Renal pelvis (tissue), 4 donors: ENCODE results near the gene DHRS7B. TPM values are rescaled to one million over a fixed set of nuclear protein-coding genes. Genes with fewer than 3 reads are reported as not detected.
"Not testable (repeated sequence)": the region's sequence is repeated elsewhere in the genome, so short reads cannot be mapped to it uniquely, and the experiment has no call there.

ENCODE experiments used
- DNase-seq: peaks from one replicate; pipeline ENCODE4 v3.0.0-alpha.2; 2013
- polyA plus RNA-seq, 3 donors: library from polyadenylated mRNA; unstranded; fragments of 120-200 nt; gene quantifications; one replicate each; pipeline ENCODE4 v1.2.1, GENCODE V29; 2013; ENCODE audit not compliant: insufficient read length in 3 of 3

Gene DHRS7B
- polyA plus RNA-seq, 3 donors: 37.8 to 39.5 (median 38.7) TPM

DNA sequence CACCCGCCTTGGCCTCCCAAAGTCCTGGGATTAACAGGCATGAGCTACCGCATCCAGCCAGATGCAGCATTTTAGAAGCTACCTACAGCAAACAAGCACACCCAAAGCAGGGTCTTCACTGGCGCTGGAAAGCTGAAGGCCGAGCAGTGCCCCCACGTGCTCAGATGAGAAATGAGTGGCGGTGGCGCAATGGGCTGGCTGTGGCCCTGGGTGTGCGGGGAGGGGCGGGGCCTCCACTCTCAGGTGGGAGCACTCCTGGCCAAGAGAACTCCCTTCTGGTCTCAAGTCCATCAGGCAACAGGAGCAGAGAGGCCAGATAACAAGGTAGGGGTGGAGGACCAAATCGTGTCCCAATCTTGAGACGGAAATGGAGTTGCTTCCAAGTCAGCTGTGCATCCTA is 75.1 kb downstream of the DHRS7B start:
- DNase-seq: no peak

- no peak for DNase-seq
Observed at GRCh38 chr17:21202512-21202911, 75.7 kb downstream of the DHRS7B start.

- DNase-seq: no peak
Observed at GRCh38 chr17:21204935-21205334, 78.2 kb downstream of the DHRS7B start.

DNA sequence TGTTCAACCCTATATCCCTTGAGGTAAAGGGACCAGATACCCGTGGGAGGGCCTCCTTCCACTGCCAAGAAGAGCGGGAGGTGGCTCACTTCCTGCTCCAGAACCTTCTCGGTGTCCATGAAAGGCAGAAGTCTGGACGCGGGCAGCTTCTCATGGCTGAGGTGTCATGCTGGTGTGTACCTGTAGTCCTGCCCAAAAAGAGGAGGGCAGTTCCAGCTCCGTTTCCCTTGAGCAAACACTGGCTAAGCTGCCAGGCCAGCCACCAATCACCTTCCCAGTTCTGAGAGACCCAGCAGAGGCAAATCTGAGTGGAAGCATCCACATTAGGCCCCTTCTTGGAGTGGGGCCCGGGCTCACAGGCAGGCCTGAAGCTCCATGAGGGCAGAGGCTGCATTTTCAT is 81.6 kb downstream of the DHRS7B start:
- DNase-seq: no peak

- DNase-seq: no peak
Observed at GRCh38 chr17:21209511-21210175, 82.9 kb downstream of the DHRS7B start.

- no peak for DNase-seq
Observed at GRCh38 chr17:21210411-21211076, 83.8 kb downstream of the DHRS7B start.

GRCh38 chr17:21211825-21212479 is 85.2 kb downstream of the DHRS7B start:
- DNase-seq: no peak

- no peak for DNase-seq
Observed at GRCh38 chr17:21212826-21213637, 86.3 kb downstream of the DHRS7B start.

DNA sequence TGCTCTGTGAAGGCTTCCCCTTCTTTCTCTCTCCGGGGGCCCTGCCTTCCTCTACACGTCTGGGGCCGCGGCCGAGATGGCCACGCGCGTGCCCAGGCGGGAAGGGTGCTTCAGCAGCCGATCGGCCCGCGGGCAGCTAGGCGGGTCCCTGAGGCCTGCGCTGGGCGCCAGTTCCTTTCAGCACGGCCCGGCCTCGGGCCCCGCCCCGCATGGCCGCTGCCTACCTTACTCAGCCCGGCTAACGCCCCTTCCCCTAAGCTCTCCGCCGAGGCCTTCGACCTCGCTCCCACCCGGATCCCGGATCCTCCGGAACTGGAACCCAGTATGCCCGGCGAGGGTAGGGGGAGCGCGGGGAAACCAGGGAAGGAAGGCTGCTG is 86.9 kb downstream of the DHRS7B start:
- peak; percentile 34 for DNase-seq

DNA sequence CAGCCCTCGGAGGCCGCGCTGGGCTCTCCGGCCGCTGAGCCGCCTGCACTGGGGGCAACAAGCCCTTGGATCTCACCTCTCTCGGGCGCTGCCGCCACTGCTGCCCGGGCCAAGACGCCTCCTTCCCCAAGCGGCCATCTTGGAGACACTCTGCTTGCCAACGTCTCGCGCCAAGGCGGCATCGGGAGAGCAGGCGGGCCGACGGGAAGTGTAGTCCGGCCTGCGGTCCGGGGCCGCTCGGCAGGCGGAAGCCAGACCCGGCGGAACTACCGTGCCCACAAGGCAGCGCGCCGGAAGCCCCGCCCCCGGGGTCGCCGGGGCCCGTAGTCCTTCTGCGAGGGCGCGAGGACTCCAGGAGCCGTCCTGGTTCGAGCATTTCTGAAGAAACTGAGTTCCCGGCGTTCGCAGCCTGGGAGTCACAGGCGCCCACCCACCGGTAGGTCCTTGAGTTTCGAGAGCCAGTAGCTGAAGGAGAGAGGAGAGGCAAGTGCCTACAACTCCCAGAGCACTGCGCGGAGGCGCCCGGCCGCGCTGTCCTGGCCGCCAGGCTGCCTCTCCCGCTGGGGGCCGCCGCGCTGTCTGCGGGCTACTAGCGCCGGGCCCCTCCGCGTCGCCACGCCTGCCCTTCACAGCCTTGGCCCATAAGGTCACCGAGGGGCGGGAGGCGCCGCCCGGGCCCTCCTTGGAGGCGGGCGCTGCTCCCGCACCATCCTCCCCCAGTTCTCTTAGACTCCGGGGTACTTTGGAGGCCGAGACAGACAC is 87.4 kb downstream of the DHRS7B start, which contains the start of gene TMEM11:
Gene TMEM11 (minus strand): TSS at position 147 of the 762 bp plus-strand sequence. CDS start 9 bp downstream, at position 138.
- DNase-seq: peak; percentile 93

DNA sequence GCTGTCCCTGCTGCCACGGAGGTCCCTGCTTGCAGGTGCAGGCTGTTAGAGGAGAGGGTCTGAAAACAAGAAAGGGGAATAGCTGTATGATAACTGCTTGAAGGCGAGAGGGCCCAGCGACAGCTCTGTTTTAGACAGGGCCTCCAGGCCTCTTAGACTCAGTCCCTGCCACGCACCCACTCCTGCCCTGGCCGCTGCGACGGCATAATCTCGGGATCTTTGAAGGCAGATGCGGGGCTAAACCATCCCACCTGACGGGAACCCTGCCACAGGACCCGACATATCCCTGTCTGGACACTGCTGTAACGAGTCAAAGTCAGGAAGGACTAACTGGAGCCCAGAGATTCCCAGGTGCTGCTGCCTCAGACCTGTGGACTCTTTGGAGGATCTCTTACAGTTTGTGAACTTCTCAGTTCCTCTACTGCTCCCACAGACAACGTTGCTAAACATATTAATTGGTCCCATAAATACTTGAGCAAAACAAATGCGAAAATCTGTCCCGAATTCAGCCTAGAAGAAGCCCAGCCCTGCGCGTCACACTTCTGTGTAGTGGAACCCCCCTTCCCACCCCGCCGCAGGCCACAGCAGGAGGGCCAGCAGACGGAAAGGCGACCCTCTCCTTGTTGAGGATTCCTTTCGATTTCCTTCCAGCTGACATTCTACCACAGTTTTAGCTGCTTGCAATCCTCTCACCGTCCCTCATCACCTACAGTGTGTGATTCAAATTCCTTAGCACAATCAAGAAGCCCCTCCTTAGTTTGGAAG is 88.2 kb downstream of the DHRS7B start:
- no peak for DNase-seq

DNA sequence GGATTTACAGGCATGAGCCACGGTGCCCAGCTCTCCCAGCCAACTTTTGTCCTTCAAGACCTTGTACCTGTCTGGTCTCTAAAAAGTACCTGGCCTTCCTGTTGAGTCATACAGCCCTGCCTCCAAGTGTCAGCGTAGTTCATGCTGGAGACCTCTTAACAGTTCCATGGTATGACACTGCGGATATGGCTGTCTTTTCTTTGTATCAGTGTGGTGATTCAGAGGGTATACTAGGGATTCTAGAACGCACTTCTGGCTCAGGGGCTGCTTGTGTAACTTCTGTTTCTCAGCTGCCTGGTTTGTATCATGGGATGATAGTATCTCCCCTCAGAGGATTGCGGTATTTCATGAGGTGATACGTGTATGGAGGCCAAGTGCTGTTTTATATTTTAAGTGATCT is 89.2 kb downstream of the DHRS7B start:
- DNase-seq: no peak

GRCh38 chr17:21217346-21217745 is 90.6 kb downstream of the DHRS7B start:
- DNase-seq: no peak

- no peak for DNase-seq
Observed at GRCh38 chr17:21218101-21218500, 91.3 kb downstream of the DHRS7B start.

- no peak for DNase-seq
Observed at GRCh38 chr17:21218831-21219380, 92.1 kb downstream of the DHRS7B start.

GRCh38 chr17:21223086-21223485 is 96.3 kb downstream of the DHRS7B start:
- no peak for DNase-seq

DNA sequence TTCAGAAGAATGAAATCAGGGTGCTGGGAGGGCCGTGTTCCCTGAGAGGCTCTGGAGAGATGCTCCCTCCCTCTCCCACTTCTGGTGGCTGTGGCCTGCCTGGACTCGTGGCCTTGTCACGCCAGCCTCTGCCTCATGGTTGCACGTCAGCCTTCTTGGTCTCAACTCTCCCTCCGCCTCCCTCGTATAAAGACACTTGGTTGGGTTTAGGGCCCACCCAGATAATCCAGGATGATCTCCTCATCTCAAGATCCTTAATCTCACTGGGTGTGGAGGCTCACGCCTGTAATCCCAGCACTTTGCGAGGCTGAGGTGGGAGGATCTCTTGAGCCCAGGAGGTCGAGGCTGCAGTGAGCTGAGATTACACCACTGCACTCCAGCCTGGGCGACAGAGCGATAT is 100.5 kb downstream of the DHRS7B start:
- DNase-seq: not testable (repeated sequence)

GRCh38 chr17:21228111-21228510 is 101.3 kb downstream of the DHRS7B start:
- no peak for DNase-seq

DNA sequence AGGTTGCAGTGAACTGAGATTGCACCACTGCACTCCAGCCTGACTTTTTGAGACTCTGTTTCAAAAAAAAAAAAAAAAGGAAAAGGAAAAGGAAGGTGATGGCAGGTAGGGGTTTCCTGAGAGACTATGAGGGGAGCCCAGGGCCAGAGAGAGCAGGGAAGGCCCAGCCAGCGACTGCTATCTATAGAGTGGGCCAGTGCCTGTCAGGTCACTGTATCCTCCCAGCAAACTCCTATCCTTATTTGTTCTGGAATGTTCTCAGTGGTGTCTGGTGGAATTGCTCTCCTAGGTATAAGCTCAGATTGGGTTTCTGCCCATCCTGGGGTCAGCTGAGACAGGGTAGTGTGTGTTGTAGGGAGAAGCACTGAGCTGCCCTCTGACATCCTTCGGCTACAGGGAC is 102.1 kb downstream of the DHRS7B start:
- DNase-seq: no peak

- DNase-seq: no peak
Observed at GRCh38 chr17:21231533-21231932, 104.8 kb downstream of the DHRS7B start.
